Activated CD4-positive, CD25-positive, alpha-beta regulatory T cell treated with anti-CD3 and anti-CD28 coated beads, Interleukin-2, amount 50 U/mL, for 16 hours (primary cell): ENCODE results near the gene SPHK1.

Experiments
- DNase-seq: peaks from one replicate; pipeline ENCODE4 v3.0.0-alpha.2; 2020; ENCODE audit warnings: low read depth, low spot score

The SPHK1 gene

DNA sequence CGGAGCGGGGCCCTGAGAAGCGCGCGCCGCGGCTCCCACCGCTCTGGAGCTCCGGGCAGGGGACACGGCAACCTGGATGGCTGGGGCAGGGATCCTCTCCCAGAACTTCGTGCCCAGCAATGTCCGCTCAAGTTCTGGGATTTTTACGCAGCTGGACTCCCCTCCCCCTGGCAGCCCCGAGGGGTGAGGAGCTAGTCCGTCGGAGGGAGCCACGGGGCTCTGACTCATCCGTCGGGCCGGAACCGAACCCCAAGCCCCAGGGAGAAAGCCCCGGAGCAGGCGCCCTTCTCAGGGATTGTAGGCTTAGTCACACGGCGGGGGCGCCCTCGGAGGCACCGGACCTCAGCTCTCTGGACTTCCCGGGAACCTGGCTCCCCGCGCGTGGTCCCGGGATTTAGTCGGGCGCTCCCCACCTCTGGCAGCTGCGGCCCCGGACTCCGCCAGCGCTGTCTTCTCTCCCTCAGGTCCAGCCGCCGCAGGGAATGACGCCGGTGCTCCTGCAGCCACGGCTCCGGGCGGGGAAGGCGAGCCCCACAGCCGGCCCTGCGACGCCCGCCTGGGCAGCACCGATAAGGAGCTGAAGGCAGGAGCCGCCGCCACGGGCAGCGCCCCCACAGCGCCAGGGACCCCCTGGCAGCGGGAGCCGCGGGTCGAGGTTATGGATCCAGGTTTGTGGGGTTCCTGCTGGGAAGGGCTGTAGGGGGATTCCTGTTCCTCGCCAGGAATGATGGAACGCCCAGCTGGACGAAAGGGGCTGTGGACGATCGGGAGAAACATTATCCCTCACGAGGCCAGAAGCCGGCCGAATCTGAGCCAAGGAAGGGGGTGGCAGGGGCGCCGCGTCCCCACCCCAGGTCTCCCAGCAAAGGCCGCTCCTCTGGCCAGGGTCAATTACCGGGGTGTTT is 830 bp downstream of the SPHK1 start:
- DNase-seq, result no peak

DNA sequence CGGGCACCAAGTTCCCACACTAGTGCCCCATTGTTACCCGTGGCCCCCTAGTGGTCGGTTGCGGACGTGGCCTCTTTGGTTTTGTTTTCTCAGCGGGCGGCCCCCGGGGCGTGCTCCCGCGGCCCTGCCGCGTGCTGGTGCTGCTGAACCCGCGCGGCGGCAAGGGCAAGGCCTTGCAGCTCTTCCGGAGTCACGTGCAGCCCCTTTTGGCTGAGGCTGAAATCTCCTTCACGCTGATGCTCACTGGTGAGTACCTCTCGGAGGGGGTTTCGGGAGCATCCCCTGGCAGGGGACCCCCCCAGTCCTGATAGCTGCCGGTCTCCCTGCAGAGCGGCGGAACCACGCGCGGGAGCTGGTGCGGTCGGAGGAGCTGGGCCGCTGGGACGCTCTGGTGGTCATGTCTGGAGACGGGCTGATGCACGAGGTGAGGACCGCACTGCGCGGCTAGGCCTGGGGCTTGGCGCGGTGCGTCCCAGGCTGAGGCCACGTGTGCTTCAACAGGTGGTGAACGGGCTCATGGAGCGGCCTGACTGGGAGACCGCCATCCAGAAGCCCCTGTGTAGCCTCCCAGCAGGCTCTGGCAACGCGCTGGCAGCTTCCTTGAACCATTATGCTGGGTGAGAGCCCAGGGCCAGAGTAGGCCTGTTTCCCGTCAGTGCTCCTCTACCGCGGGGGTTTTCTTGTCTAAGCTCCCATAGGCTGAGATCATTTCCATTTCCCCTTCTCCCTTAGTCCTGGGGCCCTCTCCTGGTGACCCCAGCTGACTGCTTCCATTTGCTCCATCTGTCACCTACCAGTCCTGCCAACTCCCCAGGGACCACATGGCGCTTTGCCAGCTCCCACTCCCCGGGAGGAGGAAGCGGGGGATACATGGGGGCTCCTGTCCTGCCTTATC is 1.7 kb downstream of the SPHK1 start:
- peak; percentile 55 for DNase-seq

DNA sequence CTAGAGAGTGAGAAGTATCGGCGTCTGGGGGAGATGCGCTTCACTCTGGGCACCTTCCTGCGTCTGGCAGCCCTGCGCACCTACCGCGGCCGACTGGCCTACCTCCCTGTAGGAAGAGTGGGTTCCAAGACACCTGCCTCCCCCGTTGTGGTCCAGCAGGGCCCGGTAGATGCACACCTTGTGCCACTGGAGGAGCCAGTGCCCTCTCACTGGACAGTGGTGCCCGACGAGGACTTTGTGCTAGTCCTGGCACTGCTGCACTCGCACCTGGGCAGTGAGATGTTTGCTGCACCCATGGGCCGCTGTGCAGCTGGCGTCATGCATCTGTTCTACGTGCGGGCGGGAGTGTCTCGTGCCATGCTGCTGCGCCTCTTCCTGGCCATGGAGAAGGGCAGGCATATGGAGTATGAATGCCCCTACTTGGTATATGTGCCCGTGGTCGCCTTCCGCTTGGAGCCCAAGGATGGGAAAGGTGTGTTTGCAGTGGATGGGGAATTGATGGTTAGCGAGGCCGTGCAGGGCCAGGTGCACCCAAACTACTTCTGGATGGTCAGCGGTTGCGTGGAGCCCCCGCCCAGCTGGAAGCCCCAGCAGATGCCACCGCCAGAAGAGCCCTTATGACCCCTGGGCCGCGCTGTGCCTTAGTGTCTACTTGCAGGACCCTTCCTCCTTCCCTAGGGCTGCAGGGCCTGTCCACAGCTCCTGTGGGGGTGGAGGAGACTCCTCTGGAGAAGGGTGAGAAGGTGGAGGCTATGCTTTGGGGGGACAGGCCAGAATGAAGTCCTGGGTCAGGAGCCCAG is 2.8 kb downstream of the SPHK1 start:
- DNase-seq, result no peak

DNA sequence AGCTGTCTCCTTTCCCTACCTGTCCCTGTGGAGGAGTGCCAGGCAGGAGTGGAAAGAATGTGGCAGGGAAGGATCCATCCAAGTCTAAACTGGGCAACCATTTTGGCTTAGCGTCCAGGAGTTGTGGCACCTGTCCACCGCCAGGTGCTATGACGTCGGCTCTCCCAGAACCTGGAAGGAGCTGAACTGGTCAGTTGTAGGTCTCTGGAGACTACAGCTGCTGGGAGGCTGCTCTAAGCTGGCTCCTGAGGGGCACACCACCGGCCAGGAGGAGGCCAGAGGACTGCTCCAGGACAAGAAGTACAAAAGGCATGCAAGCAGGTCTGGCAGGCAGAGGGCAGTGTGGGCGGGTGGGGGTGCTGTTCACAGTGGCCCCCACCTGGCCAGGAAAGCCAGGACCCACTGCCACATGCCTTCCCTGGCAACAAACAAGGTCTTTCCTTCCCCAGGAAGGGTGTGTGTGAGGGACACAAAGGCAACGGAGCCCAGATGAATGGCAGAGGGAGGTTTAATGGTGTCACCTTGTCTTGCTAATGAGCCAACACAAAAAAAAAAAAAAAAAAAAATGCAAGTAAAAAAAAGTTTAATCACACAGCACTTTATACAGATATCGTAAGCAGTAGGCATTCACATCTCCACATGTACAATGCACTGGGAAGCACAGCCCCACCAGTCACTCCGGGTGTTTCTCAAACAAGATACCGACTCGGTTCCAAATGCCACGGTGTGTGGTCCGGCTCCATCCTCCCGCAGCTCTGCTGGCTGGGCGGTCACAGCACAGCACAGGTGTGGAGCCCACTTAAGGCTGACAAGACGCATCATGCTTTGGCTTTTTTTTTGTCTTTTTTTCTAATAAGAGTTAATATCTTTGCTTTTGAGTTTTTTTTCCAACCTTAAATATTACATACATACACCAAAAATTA is 4.8 kb downstream of the SPHK1 start:
- DNase-seq, result no peak

DNA sequence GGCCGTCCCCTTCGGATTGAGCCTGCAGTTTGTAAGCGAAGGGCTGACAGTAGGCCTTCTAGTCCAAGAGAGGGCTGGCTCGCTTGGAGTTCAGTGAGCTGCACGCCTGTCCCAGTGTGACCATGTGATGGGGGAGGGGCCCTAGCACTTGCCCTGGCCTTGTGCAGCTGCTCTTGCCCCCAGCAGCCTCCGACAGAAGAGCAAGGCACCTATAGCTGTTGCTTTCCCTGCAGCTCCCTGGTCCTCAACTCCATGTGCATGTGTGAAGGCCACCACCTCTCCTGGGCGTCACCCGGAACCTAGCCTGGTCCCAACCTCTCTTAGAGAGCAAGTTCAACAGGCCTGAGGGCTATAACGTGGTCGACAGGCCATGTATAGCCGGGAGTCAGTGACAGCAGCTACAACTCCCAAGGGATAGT is 5.6 kb downstream of the SPHK1 start:
- DNase-seq, result no peak

DNA sequence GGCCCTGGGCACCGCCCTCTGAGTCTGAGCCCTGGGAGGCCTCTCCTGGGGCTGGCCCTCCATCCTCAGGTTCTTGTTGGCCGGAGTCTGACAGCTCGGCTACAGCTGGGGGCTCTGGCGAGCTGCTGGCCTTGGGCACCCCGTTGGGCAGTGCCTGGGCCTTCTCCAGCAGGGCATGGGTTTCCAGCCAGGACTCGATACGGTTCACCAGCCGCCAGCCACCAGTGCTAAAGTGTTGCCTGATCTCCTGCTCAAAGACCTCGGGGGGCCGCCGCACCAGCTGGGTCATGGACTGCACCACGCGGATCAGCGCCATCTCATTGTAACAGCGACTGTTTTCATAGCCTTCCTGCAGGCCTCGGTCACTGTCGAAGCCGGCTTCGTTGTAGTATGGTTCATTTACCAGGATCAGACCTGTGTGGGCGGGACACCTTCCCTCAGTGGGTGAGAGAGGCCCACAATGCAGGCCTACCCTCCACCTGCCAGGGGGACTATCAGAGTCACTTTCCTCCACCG is 6.8 kb downstream of the SPHK1 start:
- DNase-seq, result no peak

DNA sequence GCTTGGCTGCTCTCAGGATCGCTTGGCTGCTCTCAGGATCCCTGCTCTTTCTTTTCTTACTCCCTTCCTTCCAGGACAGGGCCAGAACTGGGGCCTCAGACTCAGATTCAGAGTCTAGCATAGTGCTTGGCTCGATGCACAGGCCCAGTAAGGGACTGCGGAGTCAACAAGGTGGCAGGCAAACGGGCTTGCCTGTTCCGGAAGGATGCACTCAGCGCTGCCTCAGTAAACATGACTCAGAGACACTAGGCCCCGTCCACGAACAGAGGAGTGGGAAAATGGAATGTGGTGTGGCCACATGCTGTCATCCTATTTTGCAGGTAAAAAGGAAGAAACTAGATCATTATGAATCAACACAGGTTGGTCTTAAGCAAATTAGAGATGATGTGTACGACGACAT is 9.8 kb downstream of the SPHK1 start:
- no peak for DNase-seq

DNA sequence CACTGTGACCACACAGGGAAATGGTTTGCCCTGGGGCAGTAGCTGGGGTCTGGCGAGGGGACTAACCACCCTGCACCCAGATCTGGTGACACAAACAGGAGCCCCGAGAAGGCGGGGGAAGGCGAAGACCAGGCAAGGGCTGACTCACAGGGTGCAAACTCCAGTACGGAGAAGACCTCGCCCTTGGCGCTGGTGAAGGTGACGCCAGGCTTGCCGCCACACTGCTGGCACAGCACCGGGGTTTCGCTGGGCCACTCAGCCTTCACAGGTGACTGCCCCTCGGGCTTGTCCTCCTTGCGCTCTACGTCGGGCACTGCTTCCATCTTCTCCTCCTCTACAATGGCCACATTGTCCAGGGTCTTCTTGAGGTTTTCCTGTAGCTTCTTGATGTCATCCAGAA is 11.6 kb downstream of the SPHK1 start:
- DNase-seq, result no peak

DNA sequence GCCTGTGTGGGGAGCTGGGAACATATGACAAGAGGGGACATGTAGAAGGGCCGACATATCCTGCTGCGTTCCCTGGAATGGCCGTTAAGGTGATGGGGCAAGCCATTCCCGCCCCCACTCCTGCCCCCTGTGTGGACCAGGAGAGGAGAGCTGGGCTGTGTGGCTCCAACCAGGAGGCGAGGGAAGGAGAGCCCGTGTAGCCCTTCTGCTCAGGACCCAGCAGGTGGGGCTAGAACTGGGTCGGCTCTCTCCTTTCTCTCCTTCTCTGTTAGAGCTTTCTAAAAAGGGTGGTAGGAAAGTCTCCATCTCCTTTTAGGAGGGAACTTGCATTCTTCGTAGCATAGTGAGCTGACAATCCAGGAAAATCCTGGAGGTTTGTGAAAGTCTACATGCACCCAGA is 12.8 kb downstream of the SPHK1 start:
- no peak for DNase-seq

DNA sequence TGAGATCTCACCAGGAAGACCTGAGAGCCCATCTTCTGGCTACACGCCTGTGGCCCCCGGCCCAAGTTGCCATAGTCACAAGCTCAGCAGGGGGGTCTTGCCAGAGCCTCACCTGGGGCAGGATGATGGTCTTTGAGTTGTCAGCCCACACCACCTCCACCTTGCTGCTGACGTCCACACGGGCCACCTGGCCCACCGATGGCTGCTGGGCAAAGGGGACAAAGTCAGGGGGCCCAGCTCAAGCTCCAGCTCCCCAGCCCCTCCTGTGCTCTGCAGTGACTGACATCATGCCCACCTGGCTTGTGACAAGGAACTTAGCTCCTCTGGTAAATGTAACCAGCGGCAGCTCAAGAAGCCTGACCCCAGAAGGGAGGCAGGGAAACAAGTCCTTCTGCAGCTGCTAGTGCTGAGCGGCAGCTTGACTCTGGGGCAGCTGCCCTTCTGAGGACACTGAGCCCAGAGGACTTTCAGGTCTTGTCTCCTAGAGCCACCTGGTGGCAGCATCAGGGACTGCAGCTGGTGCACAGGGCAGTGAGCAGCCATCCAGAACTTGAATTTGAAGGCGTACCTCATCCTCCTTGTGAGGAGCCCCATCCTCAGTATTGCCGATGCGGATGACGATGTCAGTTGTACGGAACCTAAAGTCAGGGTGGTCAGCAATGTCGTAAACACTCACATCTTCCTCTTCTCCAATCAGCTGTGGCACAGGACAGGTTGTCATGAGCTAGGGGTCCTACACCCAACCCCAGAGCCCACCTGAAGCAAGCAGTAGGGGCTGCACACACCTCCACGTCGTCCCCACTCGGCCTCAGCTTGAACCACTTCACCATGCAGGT is 13.5 kb downstream of the SPHK1 start:
- DNase-seq, result peak; percentile 73

DNA sequence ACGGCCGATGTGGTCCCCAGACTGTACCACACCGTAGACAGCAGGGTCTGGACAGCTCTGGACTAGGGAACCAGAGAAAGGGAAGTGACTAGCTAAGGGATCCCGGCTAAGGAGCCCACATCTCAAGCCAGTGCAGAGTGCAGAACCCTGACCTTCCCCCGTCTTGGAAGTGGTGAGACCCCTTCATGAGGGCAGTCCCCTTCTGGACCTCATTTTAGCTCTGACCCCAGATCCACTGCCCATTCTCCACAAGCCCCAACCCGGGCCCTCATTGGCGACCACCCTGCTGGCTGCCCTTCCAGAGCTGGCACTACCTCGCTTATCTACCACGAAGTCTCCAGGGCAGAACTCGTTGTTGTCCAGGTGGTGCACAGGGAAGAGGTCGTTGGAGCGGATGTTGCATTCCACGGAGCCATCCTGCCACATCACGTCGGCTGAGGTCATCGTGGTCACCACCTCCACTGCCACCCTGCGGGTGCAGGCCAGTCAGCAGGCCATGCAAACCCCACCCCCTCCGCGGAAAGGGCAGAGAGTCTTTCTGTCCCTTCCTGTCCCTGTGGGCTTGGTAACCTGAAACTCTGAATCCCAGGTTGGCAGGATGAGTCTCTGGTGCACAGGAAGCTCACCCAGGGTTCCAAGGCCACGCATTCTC is 14.2 kb downstream of the SPHK1 start:
- DNase-seq, result no peak

DNA sequence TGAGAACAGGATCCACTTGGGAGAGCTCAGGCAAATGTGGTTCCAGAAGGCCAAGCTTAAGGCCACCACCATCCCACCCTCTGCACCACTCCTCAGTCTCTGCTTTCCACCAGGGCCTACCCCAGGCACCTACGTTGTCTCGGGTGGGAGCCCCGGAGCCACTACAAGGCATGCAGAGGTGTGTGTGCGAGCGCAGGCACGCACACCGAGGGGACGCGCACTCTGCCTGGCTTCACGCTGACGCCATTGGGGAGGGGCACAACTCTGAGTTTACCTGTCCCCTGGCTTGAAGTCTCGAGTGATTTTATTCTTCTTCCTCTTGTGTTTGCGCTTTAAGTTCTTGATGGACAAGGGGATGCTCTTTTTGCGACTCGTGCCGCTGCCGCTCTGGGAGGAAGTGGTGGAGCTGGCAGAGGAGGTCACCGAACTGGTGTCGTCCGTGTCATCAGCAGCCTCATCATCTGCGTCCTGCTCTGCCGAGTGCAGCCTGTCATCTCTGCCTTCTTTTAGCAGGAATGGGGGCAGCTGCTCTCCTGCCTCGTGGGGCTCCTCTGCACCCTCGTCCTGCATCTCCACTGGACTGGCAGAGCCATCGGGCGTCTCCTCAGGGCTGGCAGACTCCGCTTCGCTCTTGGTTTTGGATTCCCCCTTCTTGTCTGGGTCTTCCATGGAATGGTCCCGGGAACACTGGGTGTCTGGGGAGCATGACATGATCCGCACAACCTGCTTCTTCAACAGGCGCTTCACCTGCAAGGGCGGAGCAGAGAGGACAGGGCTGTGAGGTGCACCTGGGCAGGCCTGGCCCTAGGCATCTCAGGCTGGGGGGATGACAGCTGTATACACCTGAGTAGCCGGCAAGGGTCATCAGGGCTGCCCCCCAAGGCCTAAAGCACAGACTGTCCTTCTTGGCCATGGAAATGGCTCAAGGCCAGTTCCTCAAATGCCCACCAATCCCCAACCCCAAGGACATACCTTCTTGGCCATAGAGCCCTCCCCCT is 15.1 kb downstream of the SPHK1 start:
- no peak for DNase-seq

DNA sequence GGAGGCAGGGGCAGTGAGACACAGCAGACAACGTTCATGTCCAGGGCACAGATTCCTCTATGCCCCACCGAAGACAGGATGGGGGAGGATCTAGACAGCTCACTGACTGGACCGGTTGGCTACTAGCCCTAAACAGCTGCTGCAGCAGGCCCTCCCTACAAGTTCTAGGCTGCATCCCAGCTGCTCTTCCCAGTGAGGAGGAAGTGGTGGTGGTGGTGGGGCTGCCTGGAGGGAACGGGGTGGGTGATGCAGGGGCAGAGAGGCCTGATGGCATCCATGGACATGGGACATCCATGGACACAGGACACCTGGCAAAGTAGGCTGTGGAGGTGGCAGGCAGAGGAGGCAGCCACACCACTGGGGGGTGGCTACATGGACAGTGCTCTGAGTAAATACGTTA is 18.3 kb downstream of the SPHK1 start:
- DNase-seq, result no peak

DNA sequence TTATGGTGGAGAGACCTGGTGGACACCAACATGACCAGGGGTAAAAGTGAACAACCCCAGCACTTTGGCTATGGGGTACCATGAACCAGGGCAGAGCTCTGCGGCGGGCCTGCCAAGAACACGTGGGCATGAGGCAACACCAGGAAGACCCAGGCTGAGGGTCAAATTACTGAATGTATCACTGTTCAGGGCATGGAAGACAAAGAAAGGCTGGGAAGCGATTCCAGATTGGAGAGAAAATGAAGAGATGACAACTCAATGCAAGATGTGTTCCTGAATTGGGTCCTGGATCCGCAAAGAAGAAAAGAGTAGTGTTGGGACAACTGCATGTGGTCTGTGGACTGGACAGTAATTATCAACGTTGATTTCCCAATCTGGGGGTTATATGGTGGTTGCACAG is 19.8 kb downstream of the SPHK1 start:
- no peak for DNase-seq

DNA sequence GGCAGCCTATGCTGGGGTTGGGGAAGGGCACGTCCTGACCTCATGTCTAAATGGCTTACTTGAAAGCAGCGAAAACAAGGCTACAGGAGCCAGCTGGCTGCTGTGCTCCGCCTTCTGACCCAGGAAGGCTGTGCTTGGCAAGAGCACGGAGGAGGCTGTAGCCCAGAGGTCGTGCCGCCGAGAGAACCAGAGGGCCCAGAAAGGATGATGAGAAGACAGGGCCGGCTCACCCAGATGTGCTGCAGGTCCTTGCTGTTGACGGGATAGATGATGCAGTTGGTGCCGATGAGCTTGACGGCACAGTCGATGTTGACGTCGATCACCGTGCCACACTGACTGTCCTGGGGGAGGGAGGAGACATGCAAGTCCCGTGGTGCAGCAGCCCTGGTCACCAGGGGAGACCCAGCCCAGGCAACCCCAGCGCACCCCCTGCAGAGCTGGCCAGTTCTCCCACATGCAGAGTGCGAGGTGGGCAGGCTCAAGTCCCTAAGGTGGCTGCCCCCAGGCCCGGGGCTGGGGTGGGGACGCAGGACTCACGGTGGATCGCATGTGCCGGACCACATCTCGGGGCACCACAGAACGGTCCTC is 20.7 kb downstream of the SPHK1 start:
- no peak for DNase-seq

DNA sequence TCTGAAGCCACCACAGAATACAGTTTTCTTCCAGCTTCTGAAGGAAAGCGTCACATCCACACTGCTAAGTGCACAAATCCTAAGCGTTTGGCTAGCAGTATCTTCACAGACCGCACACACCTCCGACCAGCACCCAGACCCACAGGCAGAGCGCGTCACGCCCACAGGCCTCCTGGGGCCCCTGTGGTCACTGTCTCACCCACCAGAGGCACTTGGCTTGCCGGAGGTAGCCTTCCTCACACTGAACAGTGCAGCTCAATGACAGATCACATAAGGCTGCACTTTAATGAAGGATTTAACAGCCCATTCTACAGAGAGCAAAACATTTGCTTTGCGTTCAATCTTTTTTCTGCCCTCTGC is 21.2 kb downstream of the SPHK1 start:
- no peak for DNase-seq

DNA sequence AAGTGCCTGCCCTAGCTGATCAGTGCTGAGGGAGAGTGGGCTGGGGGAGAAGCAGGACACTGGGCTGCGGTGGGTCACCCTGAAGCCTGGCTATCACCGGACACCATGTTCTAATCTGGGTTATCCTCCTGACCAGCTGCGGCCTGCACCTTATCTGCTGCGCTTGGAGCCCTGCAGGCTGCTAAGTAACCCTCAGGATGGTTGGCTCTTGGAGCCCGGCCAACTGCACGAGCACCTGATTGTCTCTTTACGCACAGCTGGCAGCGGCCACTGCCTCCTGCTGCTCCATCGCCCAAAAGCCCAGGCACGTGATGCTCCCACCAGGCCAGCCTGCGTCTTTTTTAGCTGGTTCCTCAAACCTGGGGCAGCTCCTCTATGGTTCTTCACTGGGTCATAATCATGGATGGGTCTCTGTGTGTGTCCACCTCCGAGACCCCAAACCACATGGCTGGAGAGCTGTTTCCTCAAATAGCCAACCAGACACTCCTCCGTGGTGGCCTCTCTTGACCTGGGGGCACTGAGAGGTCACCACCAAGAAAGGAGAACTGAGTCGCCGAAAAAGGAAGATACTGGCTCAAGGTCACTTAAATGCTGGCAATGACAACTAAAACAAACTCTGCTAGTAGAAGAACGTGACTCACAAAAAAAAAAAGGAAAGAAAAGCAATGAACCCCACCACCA is 21.7 kb downstream of the SPHK1 start:
- no peak for DNase-seq
